ENCODE measurements around the gene SLC46A2. TPM values are rescaled to one million over a fixed set of nuclear protein-coding genes. Genes with fewer than 3 reads are reported as not detected.

SLC46A2 gene
- total and polyA plus RNA-seq, 2 experiments from 2014 or later = 0.11 TPM; not detected in 1

DNA sequence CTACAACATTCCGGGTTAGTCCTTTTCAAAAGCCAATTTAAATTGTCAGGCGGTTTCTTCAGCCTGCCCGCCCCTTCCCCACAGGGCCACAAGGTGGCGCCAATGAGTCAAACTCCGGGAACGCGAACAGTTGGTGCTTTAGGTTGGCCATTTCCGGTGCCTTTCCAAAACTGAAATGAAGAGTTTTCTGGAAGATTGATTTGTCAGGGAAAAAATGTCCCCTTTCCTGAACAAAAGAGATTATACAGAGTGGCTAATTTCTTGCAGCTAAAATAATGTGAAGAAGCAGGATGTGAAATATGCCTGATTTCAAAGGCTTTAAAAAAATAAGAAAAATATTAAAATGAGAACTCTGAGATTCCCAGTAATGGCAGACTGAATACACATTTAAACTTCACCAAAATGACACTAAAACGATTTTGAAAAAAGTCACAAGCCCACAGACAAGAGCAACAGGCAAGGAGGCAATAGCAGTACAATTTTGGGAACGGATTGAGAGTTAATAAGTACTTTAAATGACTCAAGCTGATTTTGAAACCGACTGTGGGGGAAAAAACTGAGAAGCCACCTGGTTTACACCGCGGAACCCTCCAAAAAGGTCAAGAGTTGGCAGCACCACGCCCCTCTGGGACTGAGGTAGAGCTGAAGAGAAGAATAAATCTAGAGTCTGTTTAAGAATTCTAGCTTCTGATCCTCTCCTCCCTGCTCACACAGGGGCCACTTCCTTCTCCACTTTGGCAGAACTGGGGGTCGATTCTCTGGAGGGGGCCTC is 45.7 kb downstream of the SLC46A2 start:
- Histone ChIP-seq H3K4me3 (no peak overlapping the region), H4K20me1 (replicated peaks; ENCODE audit: insufficient read depth) (no peaks in the 10 kb centered on the region; the same call in none of the 2 replicates), H3K27me3 (ENCODE audit: insufficient read depth) (no peaks in the 10 kb centered on the region), H3K79me2 (replicated peaks; ENCODE audit: insufficient read depth) (no peaks in the 10 kb centered on the region), H3K27ac (ENCODE audit: low read depth) (no peak overlapping the region), H3K4me2 (peak overlapping the region; percentile 45; the same call in 1 of the 2 replicates), H3K4me1 (ENCODE audit: insufficient read depth) (peaks cover 35% of the 10 kb centered on the region), H3K36me3 (ENCODE audit: insufficient read depth) (no peaks in the 10 kb centered on the region), H3K9me2 (ENCODE audit: insufficient read depth) (no peaks in the 10 kb centered on the region), H2AFZ (no peak overlapping the region), H3F3A (replicated peaks; ENCODE audit: low read depth) (0 out of 2 replicates have a peak, but pooled peaks cover 4% of the 10 kb centered on the region)
- no peak overlapping the region for H3K4me3 Mint-ChIP-seq
- peak; percentile 46 for ATAC-seq
- no peak overlapping the region for H3K27ac Mint-ChIP-seq
- peak; percentile 81 for DNase-seq (ENCODE audit: low spot score)
- H3K4me1 Mint-ChIP-seq = peaks cover 47% of the 10 kb centered on the region
- no peaks in the 10 kb centered on the region for H3K9me3 Mint-ChIP-seq
- H3K36me3 Mint-ChIP-seq (ENCODE audit: low read depth) = no peaks in the 10 kb centered on the region
- no peak for TF ChIP-seq ZNF114 (CRISPR knock-in tag; IDR thresholded peaks at IDR 0.05)
- TF ChIP-seq EZH2 (IDR thresholded peaks at IDR 0.05; ENCODE audit: low read depth, unreplicated experiment) = no peak
- TF ChIP-seq, protein P1, sequence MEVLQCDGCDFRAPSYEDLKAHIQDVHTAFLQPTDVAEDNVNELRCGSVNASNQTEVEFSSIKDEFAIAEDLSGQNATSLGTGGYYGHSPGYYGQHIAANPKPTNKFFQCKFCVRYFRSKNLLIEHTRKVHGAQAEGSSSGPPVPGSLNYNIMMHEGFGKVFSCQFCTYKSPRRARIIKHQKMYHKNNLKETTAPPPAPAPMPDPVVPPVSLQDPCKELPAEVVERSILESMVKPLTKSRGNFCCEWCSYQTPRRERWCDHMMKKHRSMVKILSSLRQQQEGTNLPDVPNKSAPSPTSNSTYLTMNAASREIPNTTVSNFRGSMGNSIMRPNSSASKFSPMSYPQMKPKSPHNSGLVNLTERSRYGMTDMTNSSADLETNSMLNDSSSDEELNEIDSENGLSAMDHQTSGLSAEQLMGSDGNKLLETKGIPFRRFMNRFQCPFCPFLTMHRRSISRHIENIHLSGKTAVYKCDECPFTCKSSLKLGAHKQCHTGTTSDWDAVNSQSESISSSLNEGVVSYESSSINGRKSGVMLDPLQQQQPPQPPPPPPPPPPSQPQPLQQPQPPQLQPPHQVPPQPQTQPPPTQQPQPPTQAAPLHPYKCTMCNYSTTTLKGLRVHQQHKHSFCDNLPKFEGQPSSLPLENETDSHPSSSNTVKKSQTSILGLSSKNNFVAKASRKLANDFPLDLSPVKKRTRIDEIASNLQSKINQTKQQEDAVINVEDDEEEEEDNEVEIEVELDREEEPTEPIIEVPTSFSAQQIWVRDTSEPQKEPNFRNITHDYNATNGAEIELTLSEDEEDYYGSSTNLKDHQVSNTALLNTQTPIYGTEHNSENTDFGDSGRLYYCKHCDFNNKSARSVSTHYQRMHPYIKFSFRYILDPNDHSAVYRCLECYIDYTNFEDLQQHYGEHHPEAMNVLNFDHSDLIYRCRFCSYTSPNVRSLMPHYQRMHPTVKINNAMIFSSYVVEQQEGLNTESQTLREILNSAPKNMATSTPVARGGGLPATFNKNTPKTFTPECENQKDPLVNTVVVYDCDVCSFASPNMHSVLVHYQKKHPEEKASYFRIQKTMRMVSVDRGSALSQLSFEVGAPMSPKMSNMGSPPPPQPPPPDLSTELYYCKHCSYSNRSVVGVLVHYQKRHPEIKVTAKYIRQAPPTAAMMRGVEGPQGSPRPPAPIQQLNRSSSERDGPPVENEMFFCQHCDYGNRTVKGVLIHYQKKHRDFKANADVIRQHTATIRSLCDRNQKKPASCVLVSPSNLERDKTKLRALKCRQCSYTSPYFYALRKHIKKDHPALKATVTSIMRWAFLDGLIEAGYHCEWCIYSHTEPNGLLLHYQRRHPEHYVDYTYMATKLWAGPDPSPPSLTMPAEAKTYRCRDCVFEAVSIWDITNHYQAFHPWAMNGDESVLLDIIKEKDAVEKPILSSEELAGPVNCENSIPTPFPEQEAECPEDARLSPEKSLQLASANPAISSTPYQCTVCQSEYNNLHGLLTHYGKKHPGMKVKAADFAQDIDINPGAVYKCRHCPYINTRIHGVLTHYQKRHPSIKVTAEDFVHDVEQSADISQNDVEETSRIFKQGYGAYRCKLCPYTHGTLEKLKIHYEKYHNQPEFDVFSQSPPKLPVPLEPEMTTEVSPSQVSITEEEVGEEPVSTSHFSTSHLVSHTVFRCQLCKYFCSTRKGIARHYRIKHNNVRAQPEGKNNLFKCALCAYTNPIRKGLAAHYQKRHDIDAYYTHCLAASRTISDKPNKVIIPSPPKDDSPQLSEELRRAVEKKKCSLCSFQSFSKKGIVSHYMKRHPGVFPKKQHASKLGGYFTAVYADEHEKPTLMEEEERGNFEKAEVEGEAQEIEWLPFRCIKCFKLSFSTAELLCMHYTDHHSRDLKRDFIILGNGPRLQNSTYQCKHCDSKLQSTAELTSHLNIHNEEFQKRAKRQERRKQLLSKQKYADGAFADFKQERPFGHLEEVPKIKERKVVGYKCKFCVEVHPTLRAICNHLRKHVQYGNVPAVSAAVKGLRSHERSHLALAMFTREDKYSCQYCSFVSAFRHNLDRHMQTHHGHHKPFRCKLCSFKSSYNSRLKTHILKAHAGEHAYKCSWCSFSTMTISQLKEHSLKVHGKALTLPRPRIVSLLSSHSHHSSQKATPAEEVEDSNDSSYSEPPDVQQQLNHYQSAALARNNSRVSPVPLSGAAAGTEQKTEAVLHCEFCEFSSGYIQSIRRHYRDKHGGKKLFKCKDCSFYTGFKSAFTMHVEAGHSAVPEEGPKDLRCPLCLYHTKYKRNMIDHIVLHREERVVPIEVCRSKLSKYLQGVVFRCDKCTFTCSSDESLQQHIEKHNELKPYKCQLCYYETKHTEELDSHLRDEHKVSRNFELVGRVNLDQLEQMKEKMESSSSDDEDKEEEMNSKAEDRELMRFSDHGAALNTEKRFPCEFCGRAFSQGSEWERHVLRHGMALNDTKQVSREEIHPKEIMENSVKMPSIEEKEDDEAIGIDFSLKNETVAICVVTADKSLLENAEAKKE (CRISPR knock-in tag; IDR thresholded peaks at IDR 0.05) = 0 out of 2 replicates have a peak, but pooled peaks have one; percentile 2
- no peak for TF ChIP-seq CREB1 (CRISPR knock-in tag; IDR thresholded peaks at IDR 0.05; ENCODE audit: low read depth)
- TF ChIP-seq, protein P2, sequence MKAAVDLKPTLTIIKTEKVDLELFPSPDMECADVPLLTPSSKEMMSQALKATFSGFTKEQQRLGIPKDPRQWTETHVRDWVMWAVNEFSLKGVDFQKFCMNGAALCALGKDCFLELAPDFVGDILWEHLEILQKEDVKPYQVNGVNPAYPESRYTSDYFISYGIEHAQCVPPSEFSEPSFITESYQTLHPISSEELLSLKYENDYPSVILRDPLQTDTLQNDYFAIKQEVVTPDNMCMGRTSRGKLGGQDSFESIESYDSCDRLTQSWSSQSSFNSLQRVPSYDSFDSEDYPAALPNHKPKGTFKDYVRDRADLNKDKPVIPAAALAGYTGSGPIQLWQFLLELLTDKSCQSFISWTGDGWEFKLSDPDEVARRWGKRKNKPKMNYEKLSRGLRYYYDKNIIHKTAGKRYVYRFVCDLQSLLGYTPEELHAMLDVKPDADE (IDR thresholded peaks at IDR 0.05) = peak; percentile 39; the same call in 1 of the 2 replicates
- no peak for TF ChIP-seq EZH2phosphoT487 (IDR thresholded peaks at IDR 0.05; ENCODE audit: unreplicated experiment)
- TF ChIP-seq, protein P3, sequence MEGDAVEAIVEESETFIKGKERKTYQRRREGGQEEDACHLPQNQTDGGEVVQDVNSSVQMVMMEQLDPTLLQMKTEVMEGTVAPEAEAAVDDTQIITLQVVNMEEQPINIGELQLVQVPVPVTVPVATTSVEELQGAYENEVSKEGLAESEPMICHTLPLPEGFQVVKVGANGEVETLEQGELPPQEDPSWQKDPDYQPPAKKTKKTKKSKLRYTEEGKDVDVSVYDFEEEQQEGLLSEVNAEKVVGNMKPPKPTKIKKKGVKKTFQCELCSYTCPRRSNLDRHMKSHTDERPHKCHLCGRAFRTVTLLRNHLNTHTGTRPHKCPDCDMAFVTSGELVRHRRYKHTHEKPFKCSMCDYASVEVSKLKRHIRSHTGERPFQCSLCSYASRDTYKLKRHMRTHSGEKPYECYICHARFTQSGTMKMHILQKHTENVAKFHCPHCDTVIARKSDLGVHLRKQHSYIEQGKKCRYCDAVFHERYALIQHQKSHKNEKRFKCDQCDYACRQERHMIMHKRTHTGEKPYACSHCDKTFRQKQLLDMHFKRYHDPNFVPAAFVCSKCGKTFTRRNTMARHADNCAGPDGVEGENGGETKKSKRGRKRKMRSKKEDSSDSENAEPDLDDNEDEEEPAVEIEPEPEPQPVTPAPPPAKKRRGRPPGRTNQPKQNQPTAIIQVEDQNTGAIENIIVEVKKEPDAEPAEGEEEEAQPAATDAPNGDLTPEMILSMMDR (conservative IDR thresholded peaks at IDR 0.05; ENCODE audit: low read depth in 2 of 2) = peak; percentile 95 to 100
- H3K27me3 Mint-ChIP-seq (ENCODE audit: insufficient read depth, low read depth, poor library complexity) = peaks cover 5% of the 10 kb centered on the region
